ENCODE measurements around the gene PBRM1.

- TF ChIP-seq CTCF (conservative IDR thresholded peaks at IDR 0.05) (no peak), EZH2 (IDR thresholded peaks at IDR 0.05; ENCODE audit: low read depth) (no peak)
Measured at GRCh38 chr3:52572221-52572620, 113.5 kb downstream of the PBRM1 start.
